Mucosa of stomach (tissue), 1 donor: Measurements from ENCODE around the gene ZHX3.

Experiments
- H3K27me3 ChIP-seq: one replicate; pipeline ENCODE4 v1.7.0; 2013; ENCODE audit warnings: mild to moderate bottlenecking, low read length; ENCODE audit not compliant: control insufficient read depth, insufficient read depth
- H3K36me3 ChIP-seq: one replicate; pipeline ENCODE4 v1.7.0; 2013; ENCODE audit warnings: low read length; ENCODE audit not compliant: control insufficient read depth, insufficient read depth
- H3K4me1 ChIP-seq: one replicate; pipeline ENCODE4 v1.7.0; 2013; ENCODE audit warnings: mild to moderate bottlenecking, low read length; ENCODE audit not compliant: control insufficient read depth, insufficient read depth
- H3K4me3 ChIP-seq: one replicate; pipeline ENCODE4 v1.7.0; 2013; ENCODE audit warnings: low read length
- H3K9ac ChIP-seq: one replicate; pipeline ENCODE4 v1.7.0; 2013; ENCODE audit warnings: mild to moderate bottlenecking, low read length, moderate library complexity
- H3K9me3 ChIP-seq: one replicate; pipeline ENCODE4 v1.7.0; 2013; ENCODE audit warnings: mild to moderate bottlenecking, low read length, moderate library complexity; ENCODE audit not compliant: control insufficient read depth
- donor health status: Pancreatic carcinoma.

ZHX3 gene

GRCh38 chr20:41181567-41181966, 136.0 kb downstream of the ZHX3 start:
- no peak overlapping the region for H3K9ac ChIP-seq
- H3K4me3 ChIP-seq: no peak overlapping the region
- H3K9me3 ChIP-seq: no peaks in the 10 kb centered on the region
- no peaks in the 10 kb centered on the region for H3K27me3 ChIP-seq
- H3K4me1 ChIP-seq: no peaks in the 10 kb centered on the region
- no peaks in the 10 kb centered on the region for H3K36me3 ChIP-seq

GRCh38 chr20:41180599-41181333, 136.8 kb downstream of the ZHX3 start:
- Histone ChIP-seq H3K4me3 (no peak overlapping the region), H3K27me3 (no peaks in the 10 kb centered on the region), H3K36me3 (no peaks in the 10 kb centered on the region), H3K4me1 (no peaks in the 10 kb centered on the region), H3K9ac (no peak overlapping the region), H3K9me3 (no peaks in the 10 kb centered on the region)

- no peaks in the 10 kb centered on the region for H3K36me3 ChIP-seq
- H3K4me3 ChIP-seq: no peak overlapping the region
- H3K27me3 ChIP-seq: no peaks in the 10 kb centered on the region
- H3K4me1 ChIP-seq: no peaks in the 10 kb centered on the region
- H3K9me3 ChIP-seq: no peaks in the 10 kb centered on the region
- no peak overlapping the region for H3K9ac ChIP-seq
Measured at GRCh38 chr20:41179961-41180360, 137.6 kb downstream of the ZHX3 start.

- H3K27me3 ChIP-seq: no peaks in the 10 kb centered on the region
- peaks cover 8% of the 10 kb centered on the region for H3K36me3 ChIP-seq
- H3K4me1 ChIP-seq: no peaks in the 10 kb centered on the region
- no peak overlapping the region for H3K4me3 ChIP-seq
- H3K9ac ChIP-seq: no peak overlapping the region
- no peaks in the 10 kb centered on the region for H3K9me3 ChIP-seq
Measured at GRCh38 chr20:41178904-41179432, 138.6 kb downstream of the ZHX3 start.

- no peak overlapping the region for H3K4me3 ChIP-seq
- no peaks in the 10 kb centered on the region for H3K27me3 ChIP-seq
- H3K9me3 ChIP-seq: no peaks in the 10 kb centered on the region
- no peak overlapping the region for H3K9ac ChIP-seq
- no peaks in the 10 kb centered on the region for H3K4me1 ChIP-seq
- H3K36me3 ChIP-seq: peaks cover 9% of the 10 kb centered on the region
Measured at GRCh38 chr20:41178495-41178894, 139.0 kb downstream of the ZHX3 start.

- H3K27me3 ChIP-seq: no peaks in the 10 kb centered on the region
- no peaks in the 10 kb centered on the region for H3K9me3 ChIP-seq
- H3K9ac ChIP-seq: no peak overlapping the region
- H3K36me3 ChIP-seq: peaks cover 9% of the 10 kb centered on the region
- H3K4me3 ChIP-seq: no peak overlapping the region
- no peaks in the 10 kb centered on the region for H3K4me1 ChIP-seq
Measured at GRCh38 chr20:41177636-41178035, 139.9 kb downstream of the ZHX3 start.

GRCh38 chr20:41176711-41177552, 140.6 kb downstream of the ZHX3 start:
- Histone ChIP-seq H3K9ac (no peak overlapping the region), H3K36me3 (peaks cover 9% of the 10 kb centered on the region)

GRCh38 chr20:41175727-41176330, 141.7 kb downstream of the ZHX3 start:
- Histone ChIP-seq H3K9me3 (no peaks in the 10 kb centered on the region), H3K9ac (no peak overlapping the region), H3K4me3 (no peak overlapping the region), H3K27me3 (no peaks in the 10 kb centered on the region), H3K4me1 (no peaks in the 10 kb centered on the region), H3K36me3 (peaks cover 9% of the 10 kb centered on the region)

More at GRCh38 chr20:41176711-41177552, 140.6 kb downstream of the ZHX3 start:
- Histone ChIP-seq H3K27me3 (no peaks in the 10 kb centered on the region), H3K4me1 (no peaks in the 10 kb centered on the region), H3K9me3 (no peaks in the 10 kb centered on the region), H3K4me3 (no peak overlapping the region)

GRCh38 chr20:41175201-41175651, 142.3 kb downstream of the ZHX3 start:
- H3K4me1 ChIP-seq: no peaks in the 10 kb centered on the region
- peaks cover 9% of the 10 kb centered on the region for H3K36me3 ChIP-seq
- H3K4me3 ChIP-seq: no peak overlapping the region
- H3K27me3 ChIP-seq: no peaks in the 10 kb centered on the region
- H3K9ac ChIP-seq: no peak overlapping the region
- H3K9me3 ChIP-seq: no peaks in the 10 kb centered on the region

GRCh38 chr20:41174782-41175181, 142.7 kb downstream of the ZHX3 start:
- H3K4me1 ChIP-seq: no peaks in the 10 kb centered on the region

GRCh38 chr20:41174373-41174772, 143.2 kb downstream of the ZHX3 start:
- H3K27me3 ChIP-seq: no peaks in the 10 kb centered on the region
- no peak overlapping the region for H3K4me3 ChIP-seq
- no peak overlapping the region for H3K9ac ChIP-seq
- no peaks in the 10 kb centered on the region for H3K9me3 ChIP-seq
- H3K36me3 ChIP-seq: peaks cover 9% of the 10 kb centered on the region
- H3K4me1 ChIP-seq: no peaks in the 10 kb centered on the region

More at GRCh38 chr20:41174782-41175181, 142.7 kb downstream of the ZHX3 start:
- Histone ChIP-seq H3K27me3 (no peaks in the 10 kb centered on the region), H3K9me3 (no peaks in the 10 kb centered on the region), H3K36me3 (peaks cover 9% of the 10 kb centered on the region), H3K9ac (no peak overlapping the region), H3K4me3 (no peak overlapping the region)
